Lower lobe of right lung (tissue), 2 donors: ENCODE data around the gene CERCAM. TPM values are rescaled to one million over a fixed set of nuclear protein-coding genes. Genes with fewer than 3 reads are reported as not detected.

Source experiments
- ATAC-seq, 2 donors: fragments of 200-7000 bp; cut with Tn5 transposase; one replicate each; pipeline ENCODE4 v1.9.1; 2020 to 2022; ENCODE audit warnings: mild to moderate bottlenecking in 2 of 2, moderate library complexity in 2 of 2
- DNase-seq: peaks from one replicate; pipeline ENCODE4 v3.0.0-alpha.2; 2020
- H3K27ac ChIP-seq: fragments of 200-600 bp; one replicate; pipeline ENCODE4 v1.8.0; 2022
- H3K27me3 ChIP-seq: fragments of 200-600 bp; one replicate; pipeline ENCODE4 v1.8.0; 2022; ENCODE audit warnings: low read depth
- H3K36me3 ChIP-seq: fragments of 200-600 bp; one replicate; pipeline ENCODE4 v1.8.0; 2022; ENCODE audit warnings: mild to moderate bottlenecking
- H3K4me1 ChIP-seq: fragments of 200-600 bp; one replicate; pipeline ENCODE4 v1.8.0; 2022
- H3K4me3 ChIP-seq: fragments of 200-600 bp; one replicate; pipeline ENCODE4 v1.8.0; 2022; ENCODE audit warnings: mild to moderate bottlenecking
- H3K9me3 ChIP-seq: fragments of 200-600 bp; one replicate; pipeline ENCODE4 v1.8.0; 2022
- CTCF ChIP-seq: fragments of 200-600 bp; IDR thresholded peaks from one replicate; pipeline ENCODE4 v1.8.0; 2022; ENCODE audit warnings: antibody characterized with exemption, mild to moderate bottlenecking
- intact Hi-C: fragments of 100-400 bp; cut with DNase I; formaldehyde crosslinking; loops from one replicate; pipeline ENCODE4 v1.11.0; 2022
- total RNA-seq: library from RNA; stranded (reverse); fragmentation: NEBNext Ultra II Directional; extraction: Animal tissue kit (Norgen Biotek cat#: 25700); gene quantifications from one replicate; pipeline ENCODE4 v1.2.1, GENCODE V29; 2021
- donor health status: DM: no; HTN: yes; CAD: no; lungs with severe emphysema.

CERCAM gene
- total RNA-seq, 1 donor from 2014 or later: 11.2 TPM

GRCh38 chr9:128448746-128449145 lies 28.1 kb downstream of the CERCAM start:
- Histone ChIP-seq H3K9me3 (no peaks in the 10 kb centered on the region), H3K27ac (no peak overlapping the region), H3K4me3 (no peak overlapping the region), H3K27me3 (no peaks in the 10 kb centered on the region), H3K4me1 (no peaks in the 10 kb centered on the region), H3K36me3 (no peaks in the 10 kb centered on the region)
- no peak for ATAC-seq
- no peak for TF ChIP-seq CTCF
- intact Hi-C loops: no loop called here
- DNase-seq: no peak

GRCh38 chr9:128454991-128455390 lies 34.3 kb downstream of the CERCAM start:
- Histone ChIP-seq H3K27me3 (no peaks in the 10 kb centered on the region), H3K4me1 (peaks cover 8% of the 10 kb centered on the region), H3K9me3 (no peaks in the 10 kb centered on the region), H3K4me3 (no peak overlapping the region), H3K36me3 (peaks cover 11% of the 10 kb centered on the region), H3K27ac (no peak overlapping the region)
- ATAC-seq (no peak), DNase-seq (no peak)
- no peak for TF ChIP-seq CTCF
- intact Hi-C loops: no loop called here

- TF ChIP-seq CTCF: no peak
- Histone ChIP-seq H3K4me3 (peak within 1 kb of the TSS; percentile 90), H3K36me3 (peaks cover 21% of the 10 kb centered on the region), H3K27me3 (no peaks in the 10 kb centered on the region), H3K4me1 (peaks cover 8% of the 10 kb centered on the region), H3K9me3 (no peaks in the 10 kb centered on the region), H3K27ac (peak within 1 kb of the TSS; percentile 84)
- DNase-seq: peak; percentile 98
- intact Hi-C loops: no loop called here
- peak; percentile 97 for ATAC-seq
Observed at GRCh38 chr9:128455849-128456612, 35.4 kb downstream of the CERCAM start, which contains the start of gene ODF2. Gene ODF2 (plus strand): TSS chr9:128456006. CDS start chr9:128456092, 86 bp downstream.

GRCh38 chr9:128456613-128457061 lies 36.0 kb downstream of the CERCAM start:
- TF ChIP-seq CTCF: no peak
- peak; percentile 78 for DNase-seq
- intact Hi-C loops: no loop called here
- Histone ChIP-seq H3K36me3 (peaks cover 27% of the 10 kb centered on the region), H3K9me3 (no peaks in the 10 kb centered on the region), H3K27ac (peak overlapping the region; percentile 84), H3K4me3 (peak overlapping the region; percentile 90), H3K27me3 (no peaks in the 10 kb centered on the region), H3K4me1 (peaks cover 8% of the 10 kb centered on the region)
- peak; percentile 83 to 85 for ATAC-seq

- ATAC-seq: no peak
- Histone ChIP-seq H3K36me3 (peaks cover 33% of the 10 kb centered on the region), H3K9me3 (no peaks in the 10 kb centered on the region), H3K27ac (no peak overlapping the region), H3K27me3 (no peaks in the 10 kb centered on the region), H3K4me3 (peak overlapping the region; percentile 90), H3K4me1 (peaks cover 8% of the 10 kb centered on the region)
- intact Hi-C loops: no loop called here
- DNase-seq: no peak
- TF ChIP-seq CTCF: no peak
Observed at GRCh38 chr9:128457207-128457606, 36.5 kb downstream of the CERCAM start.
